H9 (cell line): ENCODE data around the gene KIF6. TPM values are rescaled to one million over a fixed set of nuclear protein-coding genes. Genes with fewer than 3 reads are reported as not detected.

Experiments used
- DNase-seq: peaks from one replicate; pipeline ENCODE4 v3.0.0-alpha.2; 2017
- H2AFZ ChIP-seq: one replicate; pipeline ENCODE4 v1.6.1; 2013; ENCODE audit warnings: mild to moderate bottlenecking, low read length, control low read depth, moderate library complexity
- H2AK5ac ChIP-seq: 2 replicates; pipeline ENCODE4 v1.6.1; 2013; ENCODE audit warnings: low read length, control low read depth, mixed read lengths; ENCODE audit not compliant: insufficient read length
- H2BK120ac ChIP-seq: one replicate; pipeline ENCODE4 v1.6.1; 2013; ENCODE audit warnings: low read depth, mild to moderate bottlenecking, low read length, control low read depth, inconsistent platforms; ENCODE audit not compliant: poor library complexity, severe bottlenecking
- H2BK12ac ChIP-seq: 2 replicates; pipeline ENCODE4 v1.6.1; 2013; ENCODE audit warnings: low read length, control low read depth, mixed read lengths, low read depth; ENCODE audit not compliant: insufficient read length
- H2BK15ac ChIP-seq: 2 replicates; pipeline ENCODE4 v1.6.1; 2013; ENCODE audit warnings: low read depth, low read length, control low read depth
- H2BK20ac ChIP-seq: one replicate; pipeline ENCODE4 v1.6.1; 2013; ENCODE audit warnings: low read depth, mild to moderate bottlenecking, low read length, control low read depth, inconsistent platforms; ENCODE audit not compliant: poor library complexity, severe bottlenecking
- H2BK5ac ChIP-seq: 2 replicates; pipeline ENCODE4 v1.6.1; 2013; ENCODE audit warnings: low read length, control low read depth, mixed read lengths; ENCODE audit not compliant: insufficient read length
- H3K14ac ChIP-seq: 2 replicates; pipeline ENCODE4 v1.6.1; 2013; ENCODE audit warnings: low read length, control low read depth; ENCODE audit not compliant: insufficient read depth
- H3K18ac ChIP-seq: 2 replicates; pipeline ENCODE4 v1.6.1; 2013; ENCODE audit warnings: low read depth, mild to moderate bottlenecking, mixed read lengths, low read length, control low read depth; ENCODE audit not compliant: insufficient read length
- H3K23ac ChIP-seq: 2 replicates; pipeline ENCODE4 v1.6.1; 2013; ENCODE audit warnings: low read length, control low read depth, mixed read lengths, low read depth; ENCODE audit not compliant: insufficient read length
- H3K23me2 ChIP-seq: 2 replicates; pipeline ENCODE4 v1.6.1; 2013; ENCODE audit warnings: low read depth, mild to moderate bottlenecking, mixed read lengths, low read length, control low read depth; ENCODE audit not compliant: insufficient read length, poor library complexity, severe bottlenecking
- H3K27ac ChIP-seq: 2 replicates; pipeline ENCODE4 v1.5.1; 2013; ENCODE audit warnings: low read length, control low read depth, mixed read lengths, low read depth; ENCODE audit not compliant: insufficient read length
- H3K27me3 ChIP-seq: 2 replicates; pipeline ENCODE4 v1.6.1; 2013; ENCODE audit warnings: low read length, control low read depth, inconsistent platforms; ENCODE audit not compliant: insufficient read depth
- H3K4ac ChIP-seq: 2 replicates; pipeline ENCODE4 v1.6.1; 2013; ENCODE audit warnings: low read depth, mild to moderate bottlenecking, control low read depth, inconsistent platforms, low read length, moderate library complexity
- H3K4me1 ChIP-seq: 2 replicates; pipeline ENCODE4 v1.6.1; 2013; ENCODE audit warnings: low read length, control low read depth, inconsistent platforms; ENCODE audit not compliant: insufficient read depth
- H3K4me2 ChIP-seq: 2 replicates; pipeline ENCODE4 v1.6.1; 2013; ENCODE audit warnings: low read length, control low read depth, mixed read lengths; ENCODE audit not compliant: insufficient read length, insufficient read depth
- H3K56ac ChIP-seq: 2 replicates; pipeline ENCODE4 v1.6.1; 2013; ENCODE audit warnings: low read depth, mild to moderate bottlenecking, mixed read lengths, low read length, control low read depth; ENCODE audit not compliant: insufficient read length
- H3K79me1 ChIP-seq: 2 replicates; pipeline ENCODE4 v1.6.1; 2013; ENCODE audit warnings: low read depth, mild to moderate bottlenecking, moderate library complexity, low read length, control low read depth, inconsistent platforms; ENCODE audit not compliant: insufficient read depth, poor library complexity, severe bottlenecking
- H3K79me2 ChIP-seq: 2 replicates; pipeline ENCODE4 v1.6.1; 2013; ENCODE audit warnings: low read length, control low read depth, inconsistent platforms; ENCODE audit not compliant: insufficient read depth
- H3K9ac ChIP-seq: 2 replicates; pipeline ENCODE4 v1.6.1; 2013; ENCODE audit warnings: low read length, control low read depth, mixed read lengths; ENCODE audit not compliant: insufficient read length; ENCODE audit errors: extremely low read depth
- H3K9me3 ChIP-seq: one replicate; pipeline ENCODE4 v1.6.1; 2013; ENCODE audit warnings: low read depth, low read length, inconsistent platforms; ENCODE audit not compliant: control insufficient read depth
- H3T11ph ChIP-seq: one replicate; pipeline ENCODE4 v1.6.1; 2013; ENCODE audit warnings: mild to moderate bottlenecking, low read length, control low read depth, inconsistent platforms
- H4K20me1 ChIP-seq: one replicate; pipeline ENCODE4 v1.6.1; 2013; ENCODE audit not compliant: control insufficient read depth, insufficient read length, insufficient read depth
- H4K5ac ChIP-seq: 2 replicates; pipeline ENCODE4 v1.6.1; 2013; ENCODE audit warnings: low read depth, mild to moderate bottlenecking, mixed read lengths, low read length, control low read depth; ENCODE audit not compliant: insufficient read length
- H4K8ac ChIP-seq: replicated peaks from 2 replicates; pipeline ENCODE4 v1.6.1; 2013; ENCODE audit warnings: low read length, control low read depth, mixed read lengths, low read depth; ENCODE audit not compliant: insufficient read length
- H4K91ac ChIP-seq: 2 replicates; pipeline ENCODE4 v1.6.1; 2013; ENCODE audit warnings: low read depth, mild to moderate bottlenecking, moderate library complexity, mixed read lengths, low read length, control low read depth; ENCODE audit not compliant: insufficient read length
- H3K27ac Mint-ChIP-seq, 3 experiments: 2 replicates in 2 of 3; 3 replicates in 1 of 3; pipeline ENCODE4 v1.8.0; 2020 to 2021; ENCODE audit warnings: mixed read lengths in 3 of 3, mild to moderate bottlenecking in 1 of 3, moderate library complexity in 1 of 3
- H3K27me3 Mint-ChIP-seq: 2 replicates; pipeline ENCODE4 v1.8.0; 2021; ENCODE audit warnings: low read depth, mild to moderate bottlenecking, moderate library complexity, mixed read lengths
- H3K36me3 Mint-ChIP-seq, 3 experiments: 2 replicates in 2 of 3; 3 replicates in 1 of 3; pipeline ENCODE4 v1.8.0; 2020 to 2021; ENCODE audit warnings: low read depth in 3 of 3, mixed read lengths in 3 of 3; ENCODE audit not compliant: insufficient read depth in 1 of 3
- H3K4me1 Mint-ChIP-seq, 2 experiments: 2 replicates each; pipeline ENCODE4 v1.8.0; 2020; ENCODE audit warnings: mixed read lengths in 2 of 2
- H3K4me3 Mint-ChIP-seq, 2 experiments: 2 replicates in 1 of 2; 3 replicates in 1 of 2; pipeline ENCODE4 v1.8.0; 2020 to 2021; ENCODE audit warnings: mild to moderate bottlenecking in 2 of 2, mixed read lengths in 2 of 2, moderate library complexity in 1 of 2
- H3K9me3 Mint-ChIP-seq, 2 experiments: 2 replicates in 1 of 2; 3 replicates in 1 of 2; pipeline ENCODE4 v1.8.0; 2020; ENCODE audit warnings: mild to moderate bottlenecking in 2 of 2, mixed read lengths in 2 of 2, moderate library complexity in 1 of 2
- WGBS: extraction: QIAGEN DNeasy Blood & Tissue Kit; methylation state at CpG from one replicate; pipeline ENCODE4 v1.1.7; 2013; ENCODE audit warnings: missing lambda C conversion rate, low lambda C conversion rate, mixed read lengths; ENCODE audit not compliant: insufficient read length; ENCODE audit errors: extremely low coverage; 5-methylcytosine and 5-hydroxymethylcytosine counted together
- total RNA-seq: library from RNA; stranded (reverse); gene quantifications from 2 replicates; pipeline ENCODE4 v1.2.1, GENCODE V29; 2021
- TF ChIP-seq, protein P1 (sequence below): fragments of 200-600 bp; sonication (generic); conservative IDR thresholded peaks from 3 replicates; pipeline ENCODE4 v1.8.0; 2021; ENCODE audit warnings: antibody characterized with exemption, mild to moderate bottlenecking

Gene KIF6
- total RNA-seq, 1 experiment from 2014 or later: 0.63 TPM

DNA sequence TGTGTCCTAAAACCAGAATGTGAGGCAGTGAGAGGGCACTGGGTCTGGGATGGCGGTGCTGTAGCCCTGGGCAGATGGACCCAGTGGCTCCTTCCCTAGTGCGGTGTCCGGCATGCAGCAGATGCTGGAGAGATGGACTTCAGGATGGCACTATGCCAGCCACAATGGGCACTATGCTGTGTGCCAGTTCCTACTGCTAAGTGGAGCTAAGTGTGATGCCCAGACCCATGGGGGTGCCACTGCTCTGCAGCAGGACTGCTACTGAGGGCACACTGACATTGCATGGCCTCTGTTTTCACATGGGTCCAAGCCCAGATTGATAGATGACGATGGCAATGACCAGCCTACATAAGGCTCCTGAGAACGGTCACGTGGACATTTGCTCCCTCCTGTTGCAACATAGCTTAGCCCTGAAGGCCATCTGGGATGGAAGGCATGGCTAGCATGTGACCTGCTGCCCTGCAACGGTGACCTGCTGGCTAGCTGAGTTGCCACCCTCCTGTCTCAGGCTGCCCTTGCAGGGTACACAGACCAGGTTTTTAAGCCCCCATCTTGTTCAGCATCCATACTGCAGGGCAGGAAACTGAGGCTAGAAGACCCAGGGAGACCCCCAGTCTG is 371.4 kb downstream of the KIF6 start:
- H2BK20ac ChIP-seq: no peak overlapping the region
- no peaks in the 10 kb centered on the region; the same call in 1 of the 2 replicates for H3K27me3 Mint-ChIP-seq
- H2AK5ac ChIP-seq: no peak overlapping the region
- no peak overlapping the region for H4K8ac ChIP-seq
- no peak overlapping the region for H2BK5ac ChIP-seq
- no peaks in the 10 kb centered on the region for H4K20me1 ChIP-seq
- H3K4me2 ChIP-seq: no peak overlapping the region
- H2BK15ac ChIP-seq: no peak overlapping the region
- no peak overlapping the region for H2AFZ ChIP-seq
- no peak overlapping the region for H3K9ac ChIP-seq
- H2BK12ac ChIP-seq: no peak overlapping the region
- H3K4me1 Mint-ChIP-seq: no peaks in the 10 kb centered on the region; a peak in 1 of 4 replicates
- H3K27ac Mint-ChIP-seq: no peak overlapping the region
- H3K23ac ChIP-seq: no peak overlapping the region
- no peak overlapping the region for H3K4me3 Mint-ChIP-seq
- H3K14ac ChIP-seq: no peak overlapping the region; the same call in 1 of the 2 replicates
- WGBS: no CpG with 5 or more reads among the region's 7 CpGs
- TF ChIP-seq, protein P1, sequence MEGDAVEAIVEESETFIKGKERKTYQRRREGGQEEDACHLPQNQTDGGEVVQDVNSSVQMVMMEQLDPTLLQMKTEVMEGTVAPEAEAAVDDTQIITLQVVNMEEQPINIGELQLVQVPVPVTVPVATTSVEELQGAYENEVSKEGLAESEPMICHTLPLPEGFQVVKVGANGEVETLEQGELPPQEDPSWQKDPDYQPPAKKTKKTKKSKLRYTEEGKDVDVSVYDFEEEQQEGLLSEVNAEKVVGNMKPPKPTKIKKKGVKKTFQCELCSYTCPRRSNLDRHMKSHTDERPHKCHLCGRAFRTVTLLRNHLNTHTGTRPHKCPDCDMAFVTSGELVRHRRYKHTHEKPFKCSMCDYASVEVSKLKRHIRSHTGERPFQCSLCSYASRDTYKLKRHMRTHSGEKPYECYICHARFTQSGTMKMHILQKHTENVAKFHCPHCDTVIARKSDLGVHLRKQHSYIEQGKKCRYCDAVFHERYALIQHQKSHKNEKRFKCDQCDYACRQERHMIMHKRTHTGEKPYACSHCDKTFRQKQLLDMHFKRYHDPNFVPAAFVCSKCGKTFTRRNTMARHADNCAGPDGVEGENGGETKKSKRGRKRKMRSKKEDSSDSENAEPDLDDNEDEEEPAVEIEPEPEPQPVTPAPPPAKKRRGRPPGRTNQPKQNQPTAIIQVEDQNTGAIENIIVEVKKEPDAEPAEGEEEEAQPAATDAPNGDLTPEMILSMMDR: no peak
- no peaks in the 10 kb centered on the region for H3K9me3 Mint-ChIP-seq
- no peaks in the 10 kb centered on the region for H3K36me3 Mint-ChIP-seq
- no peaks in the 10 kb centered on the region for H3K79me2 ChIP-seq
- no peak overlapping the region for H3K18ac ChIP-seq
- H4K91ac ChIP-seq: no peak overlapping the region
- H3K9me3 ChIP-seq: no peaks in the 10 kb centered on the region
- no peaks in the 10 kb centered on the region for H3K4me1 ChIP-seq
- H4K5ac ChIP-seq: no peak overlapping the region
- H3K23me2 ChIP-seq: no peaks in the 10 kb centered on the region
- no peak overlapping the region for H3K4ac ChIP-seq
- H3K27me3 ChIP-seq: no peaks in the 10 kb centered on the region
- no peak overlapping the region for H2BK120ac ChIP-seq
- H3K27ac ChIP-seq: no peak overlapping the region
- H3K79me1 ChIP-seq: no peaks in the 10 kb centered on the region
- H3K56ac ChIP-seq: no peak overlapping the region
- DNase-seq: no peak
- no peak overlapping the region for H3T11ph ChIP-seq
